Measurements from ENCODE around the gene INF2.
"Not testable (repeated sequence)": the region's sequence is repeated elsewhere in the genome, so short reads cannot be mapped to it uniquely, and the experiment has no call there.

Gene INF2

GRCh38 chr14:104659764-104660523 lies 29.5 kb upstream of the INF2 start:
- TF ChIP-seq CTCF (conservative IDR thresholded peaks at IDR 0.05): no peak

GRCh38 chr14:104660597-104660996 lies 28.8 kb upstream of the INF2 start:
- H3K27ac ChIP-seq: no peak overlapping the region
- no peak for TF ChIP-seq CTCF (conservative IDR thresholded peaks at IDR 0.05)

More at GRCh38 chr14:104659764-104660523, 29.5 kb upstream of the INF2 start:
- no peak overlapping the region for H3K27ac ChIP-seq

- no peak overlapping the region for H3K27ac ChIP-seq
- TF ChIP-seq CTCF (conservative IDR thresholded peaks at IDR 0.05): no peak
Measured at GRCh38 chr14:104661086-104661485, 28.3 kb upstream of the INF2 start.

GRCh38 chr14:104661528-104662157 lies 27.8 kb upstream of the INF2 start:
- not testable (repeated sequence) for H3K27ac ChIP-seq

- H3K27ac ChIP-seq: not testable (repeated sequence)
Measured at GRCh38 chr14:104662472-104662871, 26.9 kb upstream of the INF2 start.

- H3K27ac ChIP-seq: no peak overlapping the region
- TF ChIP-seq CTCF (conservative IDR thresholded peaks at IDR 0.05): no peak
Measured at GRCh38 chr14:104664107-104664506, 25.3 kb upstream of the INF2 start.

- H3K27ac ChIP-seq: no peak overlapping the region
Measured at GRCh38 chr14:104664588-104664987, 24.8 kb upstream of the INF2 start.

GRCh38 chr14:104665114-104665656 lies 24.2 kb upstream of the INF2 start:
- no peak for TF ChIP-seq CTCF (conservative IDR thresholded peaks at IDR 0.05)
- peak overlapping the region; percentile 32 for H3K27ac ChIP-seq

More at GRCh38 chr14:104664588-104664987, 24.8 kb upstream of the INF2 start:
- TF ChIP-seq CTCF (conservative IDR thresholded peaks at IDR 0.05): no peak

All from VCaP (cell line).